GM10266 (cell line): ENCODE measurements around the gene WT1.

Experiments used
- DNase-seq: peaks from one replicate; pipeline ENCODE4 v3.0.0; 2012; ENCODE audit errors: extremely low spot score
- CTCF ChIP-seq: IDR thresholded peaks from 2 replicates; pipeline ENCODE4 v1.5.1; 2012; ENCODE audit warnings: mild to moderate bottlenecking, low read depth; ENCODE audit not compliant: control insufficient read depth, insufficient read depth; ENCODE audit errors: missing control alignments

WT1 gene

GRCh38 chr11:32464078-32464477, 28.7 kb upstream of the WT1 start:
- TF ChIP-seq CTCF, result no peak
- DNase-seq, result no peak

GRCh38 chr11:32462011-32462690, 26.8 kb upstream of the WT1 start:
- no peak for TF ChIP-seq CTCF
- no peak for DNase-seq

GRCh38 chr11:32456864-32457263, 21.5 kb upstream of the WT1 start:
- no peak for TF ChIP-seq CTCF
- no peak for DNase-seq

GRCh38 chr11:32454993-32455392, 19.7 kb upstream of the WT1 start:
- DNase-seq, result no peak
- no peak for TF ChIP-seq CTCF

GRCh38 chr11:32451808-32452207, 16.5 kb upstream of the WT1 start:
- DNase-seq, result no peak
- no peak for TF ChIP-seq CTCF

- TF ChIP-seq CTCF, result no peak
- DNase-seq, result no peak
Observed at GRCh38 chr11:32450372-32450771, 15.0 kb upstream of the WT1 start.

- peak; percentile 28 for DNase-seq
- TF ChIP-seq CTCF, result peak; percentile 28
Observed at GRCh38 chr11:32448232-32448631, 12.9 kb upstream of the WT1 start.
